Astrocyte (in vitro differentiated cells and primary cell): ENCODE data around the gene KIN. TPM values are rescaled to one million over a fixed set of nuclear protein-coding genes. Genes with fewer than 3 reads are reported as not detected.
A peak's percentile ranks its signal among the peaks of the same experiment; 100 is the strongest.

Experiments
- DNase-seq: peaks from one replicate; pipeline ENCODE4 v3.0.0-alpha.2; 2010; ENCODE audit warnings: low read depth
- FAIRE-seq: peaks from 2 replicates; lab custom pipeline; 2011; peaks lifted over from hg19 to GRCh38; lab: Jason Lieb, UNC
- H2AFZ ChIP-seq: 2 replicates; pipeline ENCODE4 v1.6.0; 2012; ENCODE audit warnings: low read depth, low read length, inconsistent platforms
- H3K27ac ChIP-seq: 2 replicates; pipeline ENCODE4 v1.5.1; 2011; ENCODE audit warnings: low read depth, low read length, inconsistent platforms
- H3K27me3 ChIP-seq: 2 replicates; pipeline ENCODE4 v1.6.0; 2011; ENCODE audit warnings: low read length, inconsistent platforms; ENCODE audit not compliant: insufficient read depth
- H3K36me3 ChIP-seq: 2 replicates; pipeline ENCODE4 v1.5.1; 2011; ENCODE audit warnings: low read length, inconsistent platforms; ENCODE audit not compliant: insufficient read depth
- H3K4me1 ChIP-seq: 2 replicates; pipeline ENCODE4 v1.5.1; 2011; ENCODE audit warnings: low read length, inconsistent platforms; ENCODE audit not compliant: insufficient read depth
- H3K4me2 ChIP-seq: 2 replicates; pipeline ENCODE4 v1.6.0; 2012; ENCODE audit warnings: low read length, inconsistent platforms
- H3K4me3 ChIP-seq: 2 replicates; pipeline ENCODE4 v1.5.1; 2011; ENCODE audit warnings: low read depth, mild to moderate bottlenecking, low read length, inconsistent platforms; ENCODE audit not compliant: insufficient read depth
- H3K79me2 ChIP-seq: 2 replicates; pipeline ENCODE4 v1.6.0; 2012; ENCODE audit warnings: mild to moderate bottlenecking, low read length, inconsistent platforms; ENCODE audit not compliant: insufficient read depth
- H3K9ac ChIP-seq: 2 replicates; pipeline ENCODE4 v1.6.0; 2012; ENCODE audit warnings: mild to moderate bottlenecking, low read length, inconsistent platforms
- H3K9me3 ChIP-seq: 2 replicates; pipeline ENCODE4 v1.5.1; 2012; ENCODE audit warnings: low read depth, mild to moderate bottlenecking, low read length, inconsistent platforms; ENCODE audit not compliant: insufficient read depth
- H4K20me1 ChIP-seq: 2 replicates; pipeline ENCODE4 v1.6.0; 2012; ENCODE audit warnings: low read length, inconsistent platforms; ENCODE audit not compliant: insufficient read depth
- H3K27ac Mint-ChIP-seq: one replicate; pipeline ENCODE4 v1.8.0; 2021; ENCODE audit warnings: mild to moderate bottlenecking, mixed read lengths; ENCODE audit not compliant: unreplicated experiment
- H3K27me3 Mint-ChIP-seq: one replicate; pipeline ENCODE4 v1.8.0; 2021; ENCODE audit warnings: low read depth, mixed read lengths; ENCODE audit not compliant: unreplicated experiment
- H3K36me3 Mint-ChIP-seq: one replicate; pipeline ENCODE4 v1.8.0; 2021; ENCODE audit warnings: low read depth, mixed read lengths; ENCODE audit not compliant: unreplicated experiment
- H3K4me1 Mint-ChIP-seq: one replicate; pipeline ENCODE4 v1.8.0; 2021; ENCODE audit warnings: low read depth, mixed read lengths; ENCODE audit not compliant: unreplicated experiment
- H3K4me3 Mint-ChIP-seq: one replicate; pipeline ENCODE4 v1.8.0; 2021; ENCODE audit warnings: mild to moderate bottlenecking, moderate library complexity, mixed read lengths; ENCODE audit not compliant: unreplicated experiment
- H3K9me3 Mint-ChIP-seq: one replicate; pipeline ENCODE4 v1.8.0; 2021; ENCODE audit warnings: mild to moderate bottlenecking, mixed read lengths; ENCODE audit not compliant: unreplicated experiment
- CTCF ChIP-seq: IDR thresholded peaks from 2 replicates; pipeline ENCODE4 v1.5.1; 2011; ENCODE audit warnings: low read depth, mild to moderate bottlenecking, inconsistent platforms, low read length, moderate library complexity; ENCODE audit not compliant: insufficient read depth
- EZH2 ChIP-seq: IDR thresholded peaks from 2 replicates; pipeline ENCODE4 v1.6.1; 2012; ENCODE audit warnings: mild to moderate bottlenecking, low read length, inconsistent platforms; ENCODE audit not compliant: insufficient read depth
- total RNA-seq: library from RNA; stranded (reverse); gene quantifications from 2 replicates; pipeline ENCODE4 v1.2.1, GENCODE V29; 2021

The KIN gene
- total RNA-seq, 1 donor from 2014 or later, result 14.1 TPM

GRCh38 chr10:7792541-7792940 is 4.7 kb upstream of the KIN start:
- Histone ChIP-seq H4K20me1 (peaks cover 58% of the 10 kb centered on the region), H3K36me3 (peaks cover 5% of the 10 kb centered on the region), H2AFZ (no peak overlapping the region), H3K27ac (no peak overlapping the region), H3K9ac (no peak overlapping the region), H3K4me2 (peak overlapping the region; percentile 24), H3K9me3 (no peaks in the 10 kb centered on the region), H3K4me1 (peaks cover 43% of the 10 kb centered on the region), H3K4me3 (no peak overlapping the region), H3K27me3 (no peaks in the 10 kb centered on the region), H3K79me2 (peaks cover 94% of the 10 kb centered on the region)
- no peak for DNase-seq
- TF ChIP-seq EZH2 (no peak), CTCF (no peak)
- H3K36me3 Mint-ChIP-seq, result no peaks in the 10 kb centered on the region
- no peak overlapping the region for H3K4me3 Mint-ChIP-seq
- no peak for FAIRE-seq
- H3K9me3 Mint-ChIP-seq, result no peaks in the 10 kb centered on the region
- H3K27ac Mint-ChIP-seq, result peak overlapping the region; percentile 3
- H3K4me1 Mint-ChIP-seq, result peaks cover 49% of the 10 kb centered on the region
- H3K27me3 Mint-ChIP-seq, result no peaks in the 10 kb centered on the region

GRCh38 chr10:7789390-7789789 is 1.6 kb upstream of the KIN start:
- peaks cover 34% of the 10 kb centered on the region for H3K4me1 Mint-ChIP-seq
- Histone ChIP-seq H3K27me3 (no peaks in the 10 kb centered on the region), H3K36me3 (no peaks in the 10 kb centered on the region), H3K4me2 (peak overlapping the region; percentile 97), H4K20me1 (peaks cover 78% of the 10 kb centered on the region), H3K79me2 (peaks cover 100% of the 10 kb centered on the region), H3K9me3 (no peaks in the 10 kb centered on the region), H3K4me1 (peaks cover 33% of the 10 kb centered on the region), H3K27ac (peak overlapping the region; percentile 90), H3K9ac (peak overlapping the region; percentile 100), H2AFZ (no peak overlapping the region), H3K4me3 (peak overlapping the region; percentile 100)
- no peak overlapping the region for H3K27ac Mint-ChIP-seq
- no peak overlapping the region for H3K4me3 Mint-ChIP-seq
- no peaks in the 10 kb centered on the region for H3K9me3 Mint-ChIP-seq
- H3K36me3 Mint-ChIP-seq, result peaks cover 2% of the 10 kb centered on the region
- TF ChIP-seq CTCF, result no peak
- TF ChIP-seq EZH2, result no peak
- peak; percentile 38 for DNase-seq
- no peaks in the 10 kb centered on the region for H3K27me3 Mint-ChIP-seq
- no peak for FAIRE-seq

GRCh38 chr10:7788639-7789286 is 970 bp upstream of the KIN start:
- no peaks in the 10 kb centered on the region for H3K9me3 Mint-ChIP-seq
- no peak for DNase-seq
- peaks cover 78% of the 10 kb centered on the region for H4K20me1 ChIP-seq
- H3K36me3 ChIP-seq, result no peaks in the 10 kb centered on the region
- no peak overlapping the region for H3K4me3 Mint-ChIP-seq
- no peak for FAIRE-seq
- no peak overlapping the region for H3K27ac Mint-ChIP-seq
- H3K79me2 ChIP-seq, result peaks cover 100% of the 10 kb centered on the region
- H3K4me1 Mint-ChIP-seq, result peaks cover 30% of the 10 kb centered on the region
- no peaks in the 10 kb centered on the region for H3K9me3 ChIP-seq
- TF ChIP-seq CTCF (no peak), EZH2 (no peak)
- H3K9ac ChIP-seq, result peak overlapping the region; percentile 100
- peaks cover 33% of the 10 kb centered on the region for H3K4me1 ChIP-seq
- H2AFZ ChIP-seq, result peak overlapping the region; percentile 99
- H3K27ac ChIP-seq, result peak overlapping the region; percentile 90
- H3K27me3 Mint-ChIP-seq, result no peaks in the 10 kb centered on the region
- H3K4me3 ChIP-seq, result peak overlapping the region; percentile 100
- H3K4me2 ChIP-seq, result peak overlapping the region; percentile 97
- H3K27me3 ChIP-seq, result no peaks in the 10 kb centered on the region
- peaks cover 2% of the 10 kb centered on the region for H3K36me3 Mint-ChIP-seq
